Endothelial cell of hepatic sinusoid (primary cell): ENCODE data around the gene NOL6.

Source experiments
- in situ Hi-C: cut with HindIII; loops from 2 replicates; pipeline ENCODE4 v1.10.0; 2017; ENCODE audit warnings: low sequenced_read_pairs

The NOL6 gene

DNA sequence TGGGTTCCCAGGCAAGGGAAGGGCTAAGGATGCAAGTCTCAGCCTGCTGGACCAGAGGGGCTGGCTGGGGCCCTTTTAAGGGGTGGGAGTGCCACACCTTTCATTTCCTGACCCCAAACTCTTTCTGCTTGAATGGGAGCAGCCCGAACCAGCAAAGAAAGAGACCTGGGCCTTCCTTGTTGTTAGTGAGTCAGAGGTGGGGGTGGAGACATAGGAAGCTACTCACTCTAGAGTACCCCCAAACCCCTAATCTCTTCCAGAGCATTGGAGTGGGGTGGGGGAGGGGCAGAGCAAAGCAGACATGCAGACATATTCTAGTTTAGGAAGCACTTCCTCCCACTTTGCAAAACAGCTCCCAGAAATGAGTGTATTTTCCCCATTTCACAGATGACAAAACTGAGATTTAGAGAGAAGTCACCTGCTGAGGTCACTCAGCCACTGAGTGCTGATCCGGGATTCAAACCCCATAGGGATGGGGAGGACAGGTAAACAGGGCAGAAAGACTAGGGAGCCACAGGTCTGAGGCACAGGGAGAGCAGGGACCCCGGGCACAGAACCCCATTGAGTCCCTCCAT is 20.4 kb downstream of the NOL6 start:
- in situ Hi-C loops = no loop called here

DNA sequence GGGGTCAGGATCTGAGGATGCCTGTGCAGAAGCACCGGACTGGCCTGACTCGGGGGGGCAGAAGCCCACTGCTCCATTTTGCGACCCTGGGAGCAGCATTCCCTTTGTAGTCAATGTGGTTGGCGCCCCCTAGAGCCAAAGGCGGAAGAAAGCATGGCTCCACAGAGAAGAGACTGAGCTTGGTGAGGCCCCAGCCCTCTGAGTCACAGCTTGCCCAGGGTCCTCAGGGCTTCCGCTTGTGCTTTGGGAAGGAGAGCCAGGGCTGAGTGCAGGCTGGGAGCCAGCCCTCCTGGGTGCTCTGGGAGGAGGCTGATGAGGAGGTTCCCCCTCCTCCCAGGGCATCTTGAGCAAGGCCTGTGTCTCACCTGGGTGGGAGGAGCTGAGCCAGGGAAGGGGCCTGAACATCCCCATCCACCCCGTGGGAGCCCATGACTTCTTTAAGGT is 20.9 kb downstream of the NOL6 start:
- in situ Hi-C loops = no loop called here

DNA sequence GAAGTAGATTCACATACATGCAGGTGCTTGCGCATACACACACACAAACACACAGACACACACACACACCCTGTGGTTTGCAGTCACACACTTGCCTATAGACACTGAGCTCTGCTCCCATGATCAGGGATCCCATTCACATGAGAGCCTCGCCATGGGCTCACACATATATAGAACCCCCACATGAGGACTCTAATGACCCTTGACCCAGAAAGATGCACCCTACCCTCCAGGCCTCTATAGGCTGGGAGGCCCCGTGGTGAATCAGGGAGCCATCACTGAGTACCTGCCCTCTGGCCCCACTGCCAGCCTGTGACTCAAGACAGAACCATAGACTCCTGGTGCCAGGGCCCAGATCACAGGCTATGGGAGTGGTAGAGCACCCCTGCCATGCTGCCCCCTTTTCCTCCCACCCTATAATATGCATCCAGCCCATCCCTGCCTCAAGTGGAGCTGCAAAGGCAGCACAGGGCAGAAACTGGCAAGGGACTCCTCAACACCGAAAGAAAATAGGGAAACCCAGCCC is 23.0 kb downstream of the NOL6 start:
- in situ Hi-C loops = no loop called here

DNA sequence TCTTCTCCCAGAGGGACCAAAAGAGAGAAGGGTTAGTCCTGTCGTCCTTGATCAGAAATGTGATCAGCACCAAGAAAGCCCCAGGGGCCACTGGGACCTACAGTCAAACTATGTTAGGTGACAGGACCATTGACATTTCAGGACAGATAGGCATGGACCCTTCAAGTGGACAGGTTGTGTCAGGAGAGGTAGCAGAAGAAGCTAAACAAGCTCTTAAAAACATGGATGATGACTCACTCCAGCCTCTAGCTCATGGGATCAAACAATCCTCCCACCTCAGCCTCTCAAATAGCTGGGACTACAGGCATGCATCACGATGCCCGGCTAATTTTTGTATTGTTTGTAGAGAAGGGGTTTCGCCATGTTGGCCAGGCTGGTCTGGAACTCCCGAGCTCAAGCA is 24.0 kb downstream of the NOL6 start:
- in situ Hi-C loops = no loop called here

DNA sequence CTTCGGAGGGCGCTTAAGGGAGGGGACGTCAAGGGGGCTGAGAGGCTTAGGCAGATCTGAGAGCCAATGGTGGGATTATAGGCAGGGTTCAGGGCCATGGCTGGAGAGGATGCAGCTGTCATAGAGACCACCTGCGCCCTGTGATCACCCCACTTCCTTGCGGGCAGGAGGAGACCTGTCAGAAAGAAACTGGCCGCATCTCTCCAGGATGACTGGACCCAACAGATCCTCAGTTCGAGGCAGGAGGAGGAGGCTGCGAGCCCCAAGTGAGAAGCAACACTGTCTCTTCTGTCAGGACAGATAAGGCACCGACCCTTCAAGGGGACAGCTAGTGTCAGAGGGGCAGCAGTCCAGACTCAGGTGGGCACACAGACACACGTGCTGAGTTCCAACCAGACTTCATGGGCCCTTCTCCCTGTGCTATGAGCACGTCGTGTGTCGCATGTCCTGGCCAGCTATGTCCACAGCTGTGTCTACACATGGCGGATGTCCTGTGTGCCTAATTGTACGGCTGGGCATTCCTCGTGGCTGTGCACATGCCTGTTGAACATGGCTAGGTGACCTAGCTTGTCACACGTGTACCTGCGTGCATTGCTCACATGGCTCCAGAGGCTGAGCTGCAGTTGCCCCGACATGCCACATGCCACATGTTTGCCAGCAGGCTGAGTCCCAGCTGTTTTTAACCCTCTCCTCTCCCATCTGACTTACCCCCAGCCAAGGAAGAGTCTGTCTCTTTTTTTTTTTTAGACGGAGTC is 25.7 kb downstream of the NOL6 start:
- in situ Hi-C loops = no loop called here

DNA sequence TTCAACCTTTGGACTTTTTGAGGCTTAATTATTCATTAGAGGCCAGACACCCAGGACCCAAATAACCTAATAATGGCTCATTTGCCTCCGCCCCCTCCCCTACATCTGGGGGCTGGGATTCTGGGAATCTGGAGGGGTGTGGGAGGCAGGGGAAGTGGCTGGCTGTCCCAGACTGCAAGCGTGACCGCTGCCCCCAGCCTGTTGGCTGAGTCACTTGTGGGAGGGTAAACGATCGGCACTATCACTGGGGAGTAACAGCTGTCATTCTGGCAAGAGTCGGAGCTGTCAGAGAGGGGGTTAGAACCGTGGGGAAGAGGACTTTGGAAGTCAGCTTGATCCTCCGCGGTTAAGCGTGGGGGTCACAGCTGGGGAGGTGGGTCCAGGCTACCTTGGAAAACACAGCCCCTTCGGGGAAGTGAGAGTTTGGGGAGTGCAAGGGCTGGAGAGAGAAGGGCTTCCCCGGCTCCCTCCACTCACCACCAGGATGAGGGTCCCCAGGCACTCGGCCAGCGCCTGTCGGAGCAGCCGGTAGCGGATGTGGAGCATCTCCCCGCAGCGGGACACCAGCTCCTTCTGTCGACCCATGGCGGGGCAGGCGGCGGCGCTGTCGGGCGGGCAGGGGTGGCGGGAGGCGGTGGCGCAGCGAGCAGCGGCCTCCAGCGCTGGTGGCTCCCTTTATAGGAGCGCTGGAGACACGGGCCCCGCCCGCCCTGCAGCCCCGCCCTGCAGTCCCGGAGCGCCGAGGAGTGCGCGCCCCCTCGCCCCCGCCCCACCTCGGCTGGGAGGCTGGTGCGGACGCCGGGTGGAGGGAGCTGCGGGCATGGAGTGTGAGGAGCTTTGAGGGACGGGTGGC is 26.6 kb downstream of the NOL6 start, which contains the start of gene AQP3:
AQP3 (minus strand) TSS at position 648 of the 853 bp plus-strand sequence; CDS start at position 585, 63 bp downstream.
- in situ Hi-C loops = no loop called here

DNA sequence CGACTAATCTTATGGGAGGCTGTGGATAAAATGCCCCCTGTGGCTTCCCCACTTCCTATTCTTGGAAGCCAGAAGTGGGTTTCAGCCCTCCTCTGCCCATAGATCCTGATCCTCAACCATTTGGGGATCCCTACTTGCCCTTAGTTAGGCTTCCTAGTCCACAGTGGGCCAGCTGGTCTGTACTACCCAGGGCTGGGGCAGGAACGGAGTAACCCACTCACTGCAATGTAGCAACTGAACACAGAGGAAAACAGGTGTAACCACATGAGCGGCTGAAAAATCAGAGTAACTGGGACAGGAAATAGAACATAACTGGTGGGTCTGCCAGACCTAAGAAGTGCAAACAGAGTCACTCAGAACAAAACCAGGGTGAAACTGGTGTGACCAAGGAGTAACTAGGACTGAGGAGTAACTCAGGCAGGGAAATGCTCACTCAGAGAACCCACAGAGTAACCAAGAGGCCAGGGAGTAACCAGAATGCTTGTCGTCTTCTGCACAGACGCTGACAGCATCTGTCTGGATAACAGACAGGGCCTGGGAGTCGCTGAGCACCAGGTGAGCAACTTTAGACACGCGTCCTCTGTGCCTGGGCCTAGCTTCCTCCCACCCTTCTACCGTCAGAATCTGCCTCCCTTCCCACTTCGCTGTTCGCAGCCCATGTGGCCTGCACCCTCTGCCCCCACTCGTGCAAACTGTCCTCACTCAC is 27.3 kb downstream of the NOL6 start:
- in situ Hi-C loops = no loop called here

DNA sequence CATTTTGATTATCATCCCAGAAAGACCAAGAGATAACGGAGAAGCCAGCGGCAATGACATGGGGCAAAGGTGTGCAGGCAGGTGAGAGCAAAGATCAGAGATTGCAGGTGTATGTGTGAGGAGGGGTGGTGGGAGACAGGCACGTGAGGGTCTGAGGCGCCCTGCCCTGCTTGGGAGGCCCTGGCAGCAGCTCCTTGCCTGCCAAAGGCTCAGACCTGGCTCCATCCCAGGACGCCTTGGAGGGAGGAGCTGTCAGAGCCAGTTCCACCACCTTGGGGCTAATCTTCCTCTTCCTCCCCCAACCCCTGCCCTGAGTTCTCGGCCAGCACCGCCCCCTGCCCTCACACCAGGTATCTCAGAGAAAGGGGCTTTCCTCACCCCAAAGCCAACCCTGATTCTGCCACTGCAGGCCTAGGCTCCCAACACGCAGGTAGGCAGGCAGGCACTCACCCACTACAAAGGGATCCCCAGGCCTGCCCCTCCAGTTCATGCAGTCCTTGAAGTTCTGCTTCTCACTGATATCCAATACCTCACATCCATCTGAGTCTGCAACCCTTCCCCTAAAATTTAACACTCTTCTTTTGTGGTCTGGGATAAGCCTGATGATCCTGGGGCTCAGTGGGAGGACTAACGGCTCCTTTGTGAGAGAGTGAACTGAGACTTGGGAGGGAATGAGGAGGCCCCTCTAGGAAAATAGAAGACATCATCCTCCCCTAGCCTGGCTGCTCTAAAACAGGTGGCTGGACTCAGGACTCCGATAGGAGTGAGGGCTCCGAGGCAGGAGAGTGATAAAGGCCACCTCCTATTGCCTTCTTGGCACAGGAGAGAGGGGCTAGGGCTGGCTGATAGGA is 28.1 kb downstream of the NOL6 start:
- in situ Hi-C loops = no loop called here

DNA sequence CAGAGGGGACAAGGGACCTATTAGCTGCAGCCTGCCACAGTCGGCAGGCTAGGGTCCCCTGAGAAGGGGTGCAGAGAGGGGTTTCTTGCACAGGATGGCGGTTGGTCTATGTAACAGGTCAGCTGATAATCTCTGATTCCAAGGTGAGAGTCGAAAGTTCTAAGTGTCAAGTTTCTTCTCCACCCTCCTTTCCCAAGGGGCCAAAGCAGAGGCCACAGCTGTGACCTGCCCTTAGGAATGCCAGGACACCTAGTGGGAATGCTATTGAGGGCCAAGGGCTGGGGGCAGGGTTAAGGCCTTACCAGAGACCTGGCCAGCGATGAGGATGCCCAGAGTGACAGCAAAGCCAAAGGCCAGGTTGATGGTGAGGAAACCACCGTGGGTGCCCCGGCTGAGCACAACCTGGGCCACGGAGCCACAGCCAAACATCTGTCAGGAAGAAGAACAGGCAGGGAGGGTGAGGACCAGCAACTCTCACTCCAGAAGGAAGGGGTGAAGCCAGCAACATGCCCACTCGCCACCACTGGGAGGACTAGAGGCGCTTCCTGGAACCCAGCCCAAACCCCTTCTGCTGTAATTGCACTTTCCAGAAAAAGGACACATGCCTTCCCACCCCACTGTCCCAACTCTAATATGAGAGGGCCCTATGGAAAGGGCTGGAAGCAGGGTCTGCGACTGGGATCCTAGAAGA is 30.1 kb downstream of the NOL6 start:
- in situ Hi-C loops = no loop called here

DNA sequence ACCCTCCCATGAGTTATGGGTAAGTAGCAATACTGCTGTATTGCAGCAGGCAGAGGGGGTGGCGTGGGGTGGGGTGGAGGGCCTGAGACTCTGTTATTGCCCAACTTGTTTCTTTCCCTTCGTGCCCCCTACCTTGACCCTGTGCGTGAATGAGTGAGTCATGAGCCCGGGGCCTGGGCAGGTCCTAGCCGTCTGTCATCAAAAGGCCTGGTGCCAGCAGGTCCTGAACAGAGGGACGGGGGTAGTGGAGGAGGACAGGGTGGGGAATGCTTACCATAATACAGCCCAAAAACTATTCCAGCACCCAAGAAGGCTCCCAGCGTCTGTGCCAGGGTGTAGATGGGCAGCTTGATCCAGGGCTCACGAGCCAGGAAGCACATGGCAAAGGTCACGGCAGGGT is 30.7 kb downstream of the NOL6 start:
- in situ Hi-C loops = no loop called here

DNA sequence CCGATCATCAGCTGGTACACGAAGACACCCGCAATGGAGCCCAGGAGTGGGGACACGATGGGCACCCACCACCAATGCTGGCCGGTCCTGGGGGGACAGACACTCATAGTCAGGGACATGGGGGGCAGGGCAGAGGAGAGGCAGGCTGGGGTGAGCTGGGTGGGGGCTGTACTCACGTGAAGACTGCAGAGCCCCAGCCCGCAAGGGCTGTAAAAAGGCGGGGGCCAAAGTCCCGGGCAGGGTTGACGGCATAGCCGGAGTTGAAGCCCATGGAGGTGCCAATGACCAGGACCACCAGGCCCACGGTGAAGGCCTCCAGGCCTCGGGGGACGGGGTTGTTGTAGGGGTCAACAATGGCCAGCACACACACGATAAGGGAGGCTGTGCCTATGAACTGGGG is 31.6 kb downstream of the NOL6 start:
- in situ Hi-C loops = no loop called here

DNA sequence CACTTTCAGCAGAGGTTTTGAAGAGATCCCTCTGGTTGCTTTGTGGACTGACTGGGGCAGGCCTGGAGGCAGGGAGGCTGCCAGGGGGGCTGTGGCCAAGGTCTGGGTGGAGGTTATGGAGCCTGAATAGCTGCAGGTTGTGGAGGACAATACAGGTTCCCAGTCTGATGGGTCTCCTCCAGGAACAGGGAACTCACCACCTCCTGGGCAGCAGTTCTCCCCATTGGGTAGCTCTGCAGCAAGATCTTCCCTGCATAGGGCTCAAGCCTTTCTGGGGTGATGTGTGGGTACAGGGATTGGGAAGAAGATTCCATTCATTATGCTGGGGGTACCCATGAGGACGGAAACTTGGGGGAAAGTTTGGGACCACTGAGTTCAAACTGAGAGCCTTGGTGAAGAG is 33.1 kb downstream of the NOL6 start:
- in situ Hi-C loops = no loop called here

DNA sequence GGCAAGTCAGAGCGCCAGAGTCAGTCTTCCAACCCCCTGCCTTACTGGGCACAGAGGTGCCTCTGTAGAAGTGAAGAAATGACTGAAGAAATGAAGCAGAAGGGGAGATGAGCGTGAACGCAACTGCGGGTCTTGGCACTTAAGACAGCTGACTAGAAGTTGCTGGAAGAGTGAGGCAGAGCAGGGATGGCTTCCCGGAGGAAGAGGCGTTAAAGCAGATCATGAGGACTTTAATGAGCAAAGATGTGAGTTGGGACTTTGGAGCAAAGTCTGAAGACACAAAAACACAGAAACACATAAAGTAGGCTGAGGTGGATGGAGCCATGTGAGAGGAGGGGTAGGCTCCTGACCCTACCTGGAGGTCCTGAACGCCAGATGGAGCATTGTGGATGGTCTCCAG is 33.5 kb downstream of the NOL6 start:
- in situ Hi-C loops = no loop called here

DNA sequence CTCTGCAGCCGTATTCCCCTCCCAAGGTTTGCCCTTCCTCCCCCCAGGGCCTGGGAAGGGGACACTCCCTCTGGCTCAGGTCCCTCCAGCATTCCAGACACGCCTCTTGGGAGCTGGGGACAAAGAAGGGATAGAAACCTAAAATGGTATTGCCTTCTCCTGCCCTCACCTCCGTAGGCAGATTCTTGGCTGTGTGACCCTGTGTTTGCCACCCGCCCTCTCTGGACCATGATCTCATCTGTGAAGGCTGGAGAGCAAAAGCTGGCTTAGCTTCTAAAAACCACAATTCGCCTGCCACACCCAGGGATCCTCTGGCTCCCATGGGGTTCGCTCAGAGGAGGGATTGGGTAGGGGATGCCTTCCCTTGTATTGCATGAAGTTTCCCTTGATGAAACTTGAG is 34.0 kb downstream of the NOL6 start:
- in situ Hi-C loops = no loop called here

DNA sequence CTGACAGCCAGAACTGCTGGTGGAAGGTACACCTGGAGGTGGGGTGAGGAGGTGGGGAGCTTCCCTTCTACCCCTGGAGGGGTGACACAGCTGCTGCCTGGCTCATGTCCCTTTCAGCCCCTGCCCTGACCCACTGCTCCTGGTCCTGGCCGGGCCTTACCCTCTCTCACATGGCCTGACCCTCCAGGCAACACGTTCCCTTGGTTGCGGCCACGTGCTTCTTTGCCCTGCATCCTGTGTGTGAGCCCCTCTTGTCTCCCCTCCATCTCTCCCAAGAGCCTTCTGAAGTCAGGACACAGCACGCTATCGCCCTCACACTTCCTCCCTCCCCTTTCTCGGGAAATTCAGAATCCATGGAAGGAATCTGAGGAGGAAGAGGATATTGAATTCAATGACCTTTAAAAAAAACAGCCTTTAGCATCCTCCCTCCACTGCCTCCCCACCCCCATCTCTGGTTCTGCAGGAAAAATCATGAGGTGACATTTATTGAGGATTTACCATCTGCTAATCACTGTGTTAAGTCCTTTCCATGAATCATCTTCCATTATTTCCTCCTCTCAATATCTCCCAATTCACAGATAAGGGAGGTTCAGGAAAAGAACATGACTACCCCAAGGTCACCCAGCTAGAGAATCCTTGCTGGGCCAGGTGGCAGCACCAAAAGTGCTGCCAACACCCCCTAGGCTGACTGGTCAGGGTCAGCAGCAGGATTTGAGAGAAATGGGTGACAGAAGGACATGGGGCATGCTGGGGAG is 34.6 kb downstream of the NOL6 start:
- in situ Hi-C loops = no loop called here

DNA sequence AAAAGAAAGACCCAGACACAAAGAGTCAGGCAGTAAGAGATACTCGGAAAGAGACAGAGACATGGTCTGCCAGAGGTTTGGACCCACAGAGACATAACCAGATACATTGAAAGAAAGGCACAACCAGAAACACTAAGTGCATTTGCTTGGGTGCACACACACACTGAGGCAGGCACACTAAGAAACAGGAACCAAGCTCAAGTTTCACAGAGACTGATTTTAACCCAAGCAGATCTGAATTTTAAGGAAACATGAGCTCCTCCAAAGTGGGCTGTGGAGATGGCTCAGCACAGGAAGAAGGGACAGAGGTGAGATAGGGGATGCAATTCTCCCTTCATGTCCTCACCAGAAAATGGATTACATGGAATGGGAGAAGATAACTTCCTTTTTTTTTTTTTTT is 35.8 kb downstream of the NOL6 start:
- in situ Hi-C loops = no loop called here

DNA sequence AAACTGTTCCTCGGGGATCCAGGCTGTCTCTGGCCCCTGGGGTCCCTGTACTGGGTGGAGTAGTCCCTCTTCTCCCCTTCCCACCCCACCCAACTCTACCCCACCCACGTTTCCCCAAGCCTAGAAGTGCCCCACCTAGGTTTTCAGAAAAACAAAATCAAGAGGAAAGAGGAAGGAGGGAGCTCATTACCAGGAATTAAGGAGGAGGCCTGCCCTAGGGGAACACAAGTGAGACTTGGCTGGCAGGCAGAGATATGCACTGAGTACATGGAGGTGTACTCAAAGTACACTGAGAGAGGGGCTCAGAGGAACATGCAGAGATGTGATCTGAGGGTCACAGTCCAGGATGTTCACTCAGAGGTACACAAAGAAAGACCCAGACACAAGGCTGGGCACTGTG is 36.5 kb downstream of the NOL6 start:
- in situ Hi-C loops = no loop called here

DNA sequence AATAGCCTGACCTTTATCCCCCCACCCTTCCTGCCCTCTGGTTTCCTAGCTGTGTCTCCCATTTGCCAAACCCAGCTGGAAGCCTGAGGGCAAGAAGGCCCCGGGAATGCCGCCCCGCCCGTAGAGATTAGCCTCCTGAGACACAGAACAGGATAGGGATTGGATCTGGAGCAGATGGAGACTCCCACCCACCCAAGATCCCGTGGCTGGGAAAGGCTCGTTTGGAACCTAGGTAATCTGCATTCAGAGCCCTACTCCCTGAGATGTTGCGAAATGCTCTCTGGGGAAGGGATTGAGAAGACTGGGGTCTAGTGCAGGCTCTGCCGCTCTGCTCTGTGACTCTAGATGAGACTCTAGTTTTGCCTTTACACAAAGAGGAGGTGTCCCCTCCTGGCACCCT is 37.3 kb downstream of the NOL6 start:
- in situ Hi-C loops = no loop called here

DNA sequence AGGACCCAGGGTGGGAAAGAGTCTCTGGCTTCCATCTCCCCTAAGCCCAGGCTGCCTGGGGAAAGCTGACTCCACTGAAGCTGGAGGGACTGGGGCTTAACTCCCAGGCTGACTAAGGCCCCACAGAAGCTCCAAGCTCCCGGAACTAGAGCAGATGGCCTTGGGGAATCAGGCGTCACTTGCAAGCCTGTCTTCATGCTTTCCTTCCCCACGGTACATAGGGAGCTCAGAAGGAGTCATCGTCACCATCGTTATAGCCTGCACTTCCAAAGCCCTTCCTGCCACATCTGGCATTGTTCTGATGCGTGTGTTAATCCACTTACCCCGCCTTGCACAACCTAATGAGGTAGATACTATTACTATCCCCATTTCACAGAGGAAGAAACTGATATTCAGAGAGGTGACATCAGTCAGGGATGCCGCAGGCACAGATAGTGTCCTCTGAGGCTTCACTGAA is 37.9 kb downstream of the NOL6 start:
- in situ Hi-C loops = no loop called here
